Measurements from ENCODE around the gene CCL21. TPM values are rescaled to one million over a fixed set of nuclear protein-coding genes. Genes with fewer than 3 reads are reported as not detected.

CCL21 gene
- total and polyA plus RNA-seq, 7 experiments from 2014 or later, result not detected

- H3K27ac ChIP-seq (ENCODE audit: low read depth, low read length), result no peak overlapping the region
- H3K36me3 ChIP-seq (ENCODE audit: control insufficient read depth in 2 of 3, insufficient read depth in 3 of 3, low read length in 3 of 3), result no peaks in the 10 kb centered on the region
- H3K4me3 Mint-ChIP-seq, result no peak overlapping the region
- no peaks in the 10 kb centered on the region for H3K36me3 Mint-ChIP-seq
- ChIA-PET POLR2A (no interaction called here), CTCF (no interaction called here)
- intact Hi-C loops (cut with micrococcal nuclease), result no loop called here
- H3K4me1 Mint-ChIP-seq, result peaks cover 0 to 2% (median 0%) of the 10 kb centered on the region in 7 donors
- no peak overlapping the region for H3K4me3 ChIP-seq (ENCODE audit: low read length)
- ATAC-seq, result no peak
- peaks cover 0 to 7% (median 0%) of the 10 kb centered on the region in 5 donors for H3K27me3 Mint-ChIP-seq
- DNase-seq, result no peak
- H3K27me3 ChIP-seq (ENCODE audit: control insufficient read depth in 2 of 2, insufficient read depth in 2 of 2, low read length in 2 of 2), result no peaks in the 10 kb centered on the region
- no peak overlapping the region for H3K27ac Mint-ChIP-seq
- no peaks in the 10 kb centered on the region for H3K4me1 ChIP-seq (ENCODE audit: control insufficient read depth in 2 of 2, insufficient read depth in 2 of 2, low read length in 2 of 2)
- no peaks in the 10 kb centered on the region for H3K9me3 ChIP-seq (ENCODE audit: control insufficient read depth in 2 of 3, low read length in 3 of 3)
- no peaks in the 10 kb centered on the region for H3K9me3 Mint-ChIP-seq
These were observed 21.4 kb downstream of the CCL21 start for GRCh38 chr9:34688329-34689115.

- CTCF ChIA-PET, result no interaction called here
- Histone ChIP-seq H3K4me1 (ENCODE audit: control insufficient read depth in 2 of 2, insufficient read depth in 2 of 2, low read length in 2 of 2) (no peaks in the 10 kb centered on the region), H3K9me3 (ENCODE audit: control insufficient read depth in 2 of 3, low read length in 3 of 3) (no peaks in the 10 kb centered on the region), H3K36me3 (ENCODE audit: control insufficient read depth in 2 of 3, insufficient read depth in 3 of 3, low read length in 3 of 3) (no peaks in the 10 kb centered on the region), H3K4me3 (ENCODE audit: low read length) (no peak overlapping the region), H3K27me3 (ENCODE audit: control insufficient read depth in 2 of 2, insufficient read depth in 2 of 2, low read length in 2 of 2) (no peaks in the 10 kb centered on the region), H3K27ac (ENCODE audit: low read depth, low read length) (no peak overlapping the region)
- intact Hi-C loops (cut with micrococcal nuclease), result no loop called here
- Mint-ChIP-seq H3K4me1 (peaks cover 0 to 2% (median 0%) of the 10 kb centered on the region in 7 donors), H3K9me3 (no peaks in the 10 kb centered on the region), H3K27ac (peak overlapping the region in 1 of 9 donors; percentile 16), H3K36me3 (no peaks in the 10 kb centered on the region), H3K27me3 (peaks cover 0 to 7% (median 0%) of the 10 kb centered on the region in 5 donors), H3K4me3 (no peak overlapping the region)
- no peak for ATAC-seq
- DNase-seq, result no peak
- POLR2A ChIA-PET, result no interaction called here
These were observed 22.5 kb downstream of the CCL21 start for GRCh38 chr9:34687276-34688030.

GRCh38 chr9:34686732-34687131 lies 23.2 kb downstream of the CCL21 start:
- peaks cover 0 to 7% (median 0%) of the 10 kb centered on the region in 5 donors for H3K27me3 Mint-ChIP-seq
- CTCF ChIA-PET, result interaction anchor here (0.5 kb wide), 1 partner anchor 12 kb away, joined by 3 read pairs; no protein-coding TSS in a partner anchor

GRCh38 chr9:34686231-34686630 lies 23.7 kb downstream of the CCL21 start:
- peaks cover 0 to 7% (median 0%) of the 10 kb centered on the region in 5 donors for H3K27me3 Mint-ChIP-seq
- Histone ChIP-seq H3K4me1 (ENCODE audit: control insufficient read depth in 2 of 2, insufficient read depth in 2 of 2, low read length in 2 of 2) (no peaks in the 10 kb centered on the region), H3K9me3 (ENCODE audit: control insufficient read depth in 2 of 3, low read length in 3 of 3) (no peaks in the 10 kb centered on the region), H3K4me3 (ENCODE audit: low read length) (no peak overlapping the region), H3K36me3 (ENCODE audit: control insufficient read depth in 2 of 3, insufficient read depth in 3 of 3, low read length in 3 of 3) (no peaks in the 10 kb centered on the region), H3K27me3 (ENCODE audit: control insufficient read depth in 2 of 2, insufficient read depth in 2 of 2, low read length in 2 of 2) (no peaks in the 10 kb centered on the region), H3K27ac (ENCODE audit: low read depth, low read length) (no peak overlapping the region)
- peaks cover 0 to under 1% (median 0%) of the 10 kb centered on the region in 7 donors for H3K4me1 Mint-ChIP-seq
- no peaks in the 10 kb centered on the region for H3K9me3 Mint-ChIP-seq
- POLR2A ChIA-PET, result interaction anchor here (0.7 kb wide), 1 partner anchor 23 kb away, joined by 3 read pairs; no protein-coding TSS in a partner anchor
- intact Hi-C loops (cut with micrococcal nuclease), result no loop called here
- ATAC-seq (no peak), DNase-seq (no peak)
- CTCF ChIA-PET, result interaction anchor here (0.5 kb wide), 1 partner anchor 12 kb away, joined by 3 read pairs; no protein-coding TSS in a partner anchor
- H3K27ac Mint-ChIP-seq, result no peak overlapping the region
- no peak overlapping the region for H3K4me3 Mint-ChIP-seq
- H3K36me3 Mint-ChIP-seq, result no peaks in the 10 kb centered on the region

More at GRCh38 chr9:34686732-34687131, 23.2 kb downstream of the CCL21 start:
- POLR2A ChIA-PET, result no interaction called here
- no peaks in the 10 kb centered on the region for H3K27me3 ChIP-seq (ENCODE audit: control insufficient read depth in 2 of 2, insufficient read depth in 2 of 2, low read length in 2 of 2)
- H3K27ac Mint-ChIP-seq, result no peak overlapping the region
- ATAC-seq (no peak), DNase-seq (no peak)
- peaks cover 0 to 2% (median 0%) of the 10 kb centered on the region in 7 donors for H3K4me1 Mint-ChIP-seq
- no peaks in the 10 kb centered on the region for H3K9me3 Mint-ChIP-seq
- H3K4me1 ChIP-seq (ENCODE audit: control insufficient read depth in 2 of 2, insufficient read depth in 2 of 2, low read length in 2 of 2), result no peaks in the 10 kb centered on the region
- H3K4me3 ChIP-seq (ENCODE audit: low read length), result no peak overlapping the region
- H3K27ac ChIP-seq (ENCODE audit: low read depth, low read length), result no peak overlapping the region
- no peak overlapping the region for H3K4me3 Mint-ChIP-seq
- intact Hi-C loops (cut with micrococcal nuclease), result no loop called here
- no peaks in the 10 kb centered on the region for H3K36me3 ChIP-seq (ENCODE audit: control insufficient read depth in 2 of 3, insufficient read depth in 3 of 3, low read length in 3 of 3)
- H3K36me3 Mint-ChIP-seq, result no peaks in the 10 kb centered on the region
- H3K9me3 ChIP-seq (ENCODE audit: control insufficient read depth in 2 of 3, low read length in 3 of 3), result no peaks in the 10 kb centered on the region

- no peaks in the 10 kb centered on the region for H3K9me3 Mint-ChIP-seq
- Histone ChIP-seq H3K4me3 (ENCODE audit: low read length) (no peak overlapping the region), H3K27me3 (ENCODE audit: control insufficient read depth in 2 of 2, insufficient read depth in 2 of 2, low read length in 2 of 2) (no peaks in the 10 kb centered on the region), H3K9me3 (ENCODE audit: control insufficient read depth in 2 of 3, low read length in 3 of 3) (no peaks in the 10 kb centered on the region), H3K4me1 (ENCODE audit: control insufficient read depth in 2 of 2, insufficient read depth in 2 of 2, low read length in 2 of 2) (no peaks in the 10 kb centered on the region), H3K27ac (ENCODE audit: low read depth, low read length) (no peak overlapping the region), H3K36me3 (ENCODE audit: control insufficient read depth in 2 of 3, insufficient read depth in 3 of 3, low read length in 3 of 3) (no peaks in the 10 kb centered on the region)
- peaks cover 0 to 7% (median 0%) of the 10 kb centered on the region in 5 donors for H3K27me3 Mint-ChIP-seq
- peaks cover 0 to 5% (median 2%) of the 10 kb centered on the region in 5 donors for H3K36me3 Mint-ChIP-seq
- intact Hi-C loops (cut with micrococcal nuclease), result no loop called here
- no peak for ATAC-seq
- DNase-seq, result no peak
- CTCF ChIA-PET, result no interaction called here
- H3K4me1 Mint-ChIP-seq, result no peaks in the 10 kb centered on the region
- H3K27ac Mint-ChIP-seq, result no peak overlapping the region
- no peak overlapping the region for H3K4me3 Mint-ChIP-seq
- POLR2A ChIA-PET, result interaction anchor here (0.7 kb wide), 1 partner anchor 22 kb away, joined by 3 read pairs; no protein-coding TSS in a partner anchor
These were observed 24.3 kb downstream of the CCL21 start for GRCh38 chr9:34685591-34685990.

- Mint-ChIP-seq H3K4me3 (no peak overlapping the region), H3K4me1 (no peaks in the 10 kb centered on the region), H3K9me3 (no peaks in the 10 kb centered on the region), H3K27me3 (peaks cover 0 to 7% (median 0%) of the 10 kb centered on the region in 5 donors), H3K27ac (no peak overlapping the region), H3K36me3 (peaks cover 0 to 5% (median 2%) of the 10 kb centered on the region in 5 donors)
- Histone ChIP-seq H3K4me1 (ENCODE audit: control insufficient read depth in 2 of 2, insufficient read depth in 2 of 2, low read length in 2 of 2) (no peaks in the 10 kb centered on the region), H3K9me3 (ENCODE audit: control insufficient read depth in 2 of 3, low read length in 3 of 3) (no peaks in the 10 kb centered on the region), H3K27me3 (ENCODE audit: control insufficient read depth in 2 of 2, insufficient read depth in 2 of 2, low read length in 2 of 2) (no peaks in the 10 kb centered on the region), H3K4me3 (ENCODE audit: low read length) (no peak overlapping the region), H3K27ac (ENCODE audit: low read depth, low read length) (no peak overlapping the region), H3K36me3 (ENCODE audit: control insufficient read depth in 2 of 3, insufficient read depth in 3 of 3, low read length in 3 of 3) (no peaks in the 10 kb centered on the region)
- POLR2A ChIA-PET, result no interaction called here
- CTCF ChIA-PET, result no interaction called here
- intact Hi-C loops (cut with micrococcal nuclease), result no loop called here
- DNase-seq (no peak), ATAC-seq (no peak)
These were observed 25.1 kb downstream of the CCL21 start for GRCh38 chr9:34684816-34685215.

Measured in naive thymus-derived CD4-positive, alpha-beta T cell (primary cell).